Stimulated activated CD4-positive, alpha-beta T cell treated with anti-CD3 and anti-CD28 coated beads, TNF-alpha, amount 100 ng/mL, for 1 hour (primary cell): Measurements from ENCODE around the gene BCL11B.

Experiments
- DNase-seq, 3 donors: peaks; one replicate each; pipeline ENCODE4 v3.0.0-alpha.2; 2020; ENCODE audit warnings: low read depth in 3 of 3, low spot score in 1 of 3

BCL11B gene

DNA sequence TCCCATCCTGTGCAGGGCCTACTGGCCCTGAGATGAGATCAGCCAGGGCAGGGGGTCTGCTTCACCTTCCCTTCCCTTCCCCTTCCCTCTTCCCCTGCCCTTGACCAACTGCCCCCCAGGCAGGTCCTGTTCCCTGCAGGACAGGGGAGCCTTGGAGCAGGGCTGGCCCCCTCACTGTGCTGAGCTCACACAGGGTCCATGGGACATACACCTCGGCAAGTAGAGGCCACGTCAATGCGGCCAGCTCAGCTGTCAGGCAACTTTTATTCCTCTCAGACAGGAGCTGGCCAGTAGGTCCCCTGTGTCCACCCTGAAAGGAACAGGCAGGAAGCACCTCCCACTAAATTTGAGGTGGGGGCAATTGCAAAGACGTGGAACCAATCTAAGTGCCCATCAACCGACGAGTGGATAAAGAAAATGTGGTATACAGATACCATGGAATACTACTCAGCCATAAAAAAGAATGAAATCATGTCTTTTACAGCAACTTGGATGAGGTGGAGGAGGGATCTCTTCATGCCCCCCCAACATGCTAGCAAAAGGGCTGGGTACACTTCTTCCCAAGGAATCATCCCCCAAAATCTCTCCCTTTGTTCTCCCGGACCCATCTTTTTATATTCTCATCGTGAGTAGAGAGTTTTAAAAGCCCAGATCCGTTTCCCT is 148.7 kb downstream of the BCL11B start:
- no peak for DNase-seq

- no peak for DNase-seq
These were observed 149.4 kb downstream of the BCL11B start for GRCh38 chr14:99122521-99123125.

GRCh38 chr14:99121319-99121875 is 150.6 kb downstream of the BCL11B start:
- no peak for DNase-seq

DNA sequence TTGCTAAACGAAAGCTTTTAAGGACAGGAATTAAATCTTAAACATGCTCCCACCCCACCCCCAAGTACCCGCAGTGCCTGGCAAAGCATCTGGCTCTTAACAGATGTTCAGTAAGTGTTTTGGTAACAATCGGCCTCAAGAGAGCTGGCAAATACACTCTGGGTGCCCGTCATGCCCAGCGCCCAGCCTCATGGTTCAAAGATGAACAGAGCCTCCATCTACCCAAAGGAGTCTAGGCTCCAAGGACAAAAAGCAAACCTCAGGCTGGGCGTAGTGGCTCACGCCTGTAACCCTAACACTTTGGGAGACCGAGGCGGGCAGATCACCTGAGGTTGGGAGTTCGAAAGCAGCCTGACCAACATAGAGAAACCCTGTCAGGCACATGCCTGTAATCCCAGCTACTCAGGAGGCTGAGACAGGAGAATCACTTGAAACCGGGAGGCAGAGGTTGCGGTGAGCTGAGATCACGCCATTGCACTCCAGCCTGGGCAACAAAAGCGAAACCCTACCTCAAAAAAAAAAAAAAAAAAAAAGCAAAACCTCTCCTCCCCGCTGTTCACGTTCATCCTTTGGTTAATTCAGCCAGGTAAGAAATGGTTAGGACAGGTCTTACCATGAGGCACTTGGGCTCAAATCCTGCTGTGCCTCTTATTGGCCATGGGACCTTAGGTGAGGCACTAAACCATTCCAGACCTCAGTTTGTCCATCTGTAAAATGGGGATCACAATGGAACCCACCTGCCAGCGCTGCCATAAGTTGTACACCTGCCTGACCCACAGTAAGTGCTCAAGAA is 151.3 kb downstream of the BCL11B start:
- DNase-seq = no peak

DNA sequence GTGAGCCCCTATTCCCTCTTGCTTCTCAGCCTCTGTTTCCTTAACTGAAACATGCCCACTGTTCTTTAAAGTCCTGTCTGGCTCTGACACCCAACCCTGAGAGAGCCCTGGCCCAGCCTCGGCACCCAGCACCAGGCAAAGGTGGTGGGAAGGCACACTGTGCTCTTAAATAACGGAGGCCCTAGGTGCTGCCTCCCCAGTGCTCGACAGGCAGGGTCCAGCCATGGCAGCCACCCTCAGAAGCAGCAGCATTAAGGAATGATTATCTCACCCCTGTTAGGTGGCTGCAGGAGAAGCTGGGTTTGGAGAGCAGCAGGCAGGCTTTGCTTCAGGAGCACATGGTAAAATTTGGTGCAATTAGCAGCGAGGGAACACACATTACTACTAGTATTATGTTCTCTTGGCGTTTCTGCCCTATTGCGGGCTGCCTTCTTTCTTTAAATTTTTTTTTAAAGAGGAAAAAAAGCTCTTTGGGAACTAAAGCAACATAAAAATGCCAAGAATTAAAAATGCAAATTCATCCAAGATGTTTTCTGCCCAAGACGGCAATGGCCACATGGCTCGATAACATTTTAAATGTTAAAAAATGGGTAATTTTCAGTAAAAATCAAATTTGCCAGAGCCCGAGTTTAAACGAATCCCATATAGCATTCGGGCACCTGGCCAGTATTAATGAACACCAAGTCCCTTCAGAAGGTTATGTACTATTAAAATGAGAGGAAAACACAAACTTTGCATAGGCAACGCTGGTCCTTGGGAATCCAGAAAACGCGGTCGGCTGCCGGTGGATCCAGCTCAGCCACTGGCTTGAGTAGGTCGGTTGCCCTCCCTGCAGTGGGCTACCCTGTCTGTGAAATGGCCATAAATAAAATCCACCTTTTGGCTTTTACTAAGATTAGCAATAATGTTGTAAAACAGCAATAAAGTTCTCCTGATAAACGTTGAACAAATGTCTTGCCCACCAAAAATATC is 152.2 kb downstream of the BCL11B start:
- no peak for DNase-seq
